G401 (cell line): ENCODE results near the gene AP5Z1. TPM values are rescaled to one million over a fixed set of nuclear protein-coding genes. Genes with fewer than 3 reads are reported as not detected.

Source experiments
- DNase-seq: peaks from one replicate; pipeline ENCODE4 v3.0.0-alpha.2; 2015; ENCODE audit warnings: low spot score
- in situ Hi-C: cut with HindIII; loops from 2 replicates; pipeline ENCODE4 v1.10.0; 2016; ENCODE audit warnings: low sequenced_read_pairs, mixed read lengths
- total RNA-seq: library from RNA; depleted of rRNA; stranded (reverse); fragments of >200 nt; shearing (Covaris generic); gene quantifications from 2 replicates; pipeline ENCODE4 v1.2.3, GENCODE V29; 2014; rRNA removed

AP5Z1 gene, protein sequence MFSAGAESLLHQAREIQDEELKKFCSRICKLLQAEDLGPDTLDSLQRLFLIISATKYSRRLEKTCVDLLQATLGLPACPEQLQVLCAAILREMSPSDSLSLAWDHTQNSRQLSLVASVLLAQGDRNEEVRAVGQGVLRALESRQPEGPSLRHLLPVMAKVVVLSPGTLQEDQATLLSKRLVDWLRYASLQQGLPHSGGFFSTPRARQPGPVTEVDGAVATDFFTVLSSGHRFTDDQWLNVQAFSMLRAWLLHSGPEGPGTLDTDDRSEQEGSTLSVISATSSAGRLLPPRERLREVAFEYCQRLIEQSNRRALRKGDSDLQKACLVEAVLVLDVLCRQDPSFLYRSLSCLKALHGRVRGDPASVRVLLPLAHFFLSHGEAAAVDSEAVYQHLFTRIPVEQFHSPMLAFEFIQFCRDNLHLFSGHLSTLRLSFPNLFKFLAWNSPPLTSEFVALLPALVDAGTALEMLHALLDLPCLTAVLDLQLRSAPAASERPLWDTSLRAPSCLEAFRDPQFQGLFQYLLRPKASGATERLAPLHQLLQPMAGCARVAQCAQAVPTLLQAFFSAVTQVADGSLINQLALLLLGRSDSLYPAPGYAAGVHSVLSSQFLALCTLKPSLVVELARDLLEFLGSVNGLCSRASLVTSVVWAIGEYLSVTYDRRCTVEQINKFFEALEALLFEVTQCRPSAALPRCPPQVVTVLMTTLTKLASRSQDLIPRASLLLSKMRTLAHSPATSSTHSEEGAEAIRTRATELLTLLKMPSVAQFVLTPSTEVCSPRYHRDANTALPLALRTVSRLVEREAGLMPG
- total RNA-seq, result 53.5 and 56.9 TPM in 2 replicates

GRCh38 chr7:4775250-4775847, at the start of gene AP5Z1:
Gene AP5Z1, plus strand, starts transcription at chr7:4775623. Its CDS starts 93 bp downstream, at chr7:4775716.
- in situ Hi-C loops, result no loop called here
- peak; percentile 97 for DNase-seq

DNA sequence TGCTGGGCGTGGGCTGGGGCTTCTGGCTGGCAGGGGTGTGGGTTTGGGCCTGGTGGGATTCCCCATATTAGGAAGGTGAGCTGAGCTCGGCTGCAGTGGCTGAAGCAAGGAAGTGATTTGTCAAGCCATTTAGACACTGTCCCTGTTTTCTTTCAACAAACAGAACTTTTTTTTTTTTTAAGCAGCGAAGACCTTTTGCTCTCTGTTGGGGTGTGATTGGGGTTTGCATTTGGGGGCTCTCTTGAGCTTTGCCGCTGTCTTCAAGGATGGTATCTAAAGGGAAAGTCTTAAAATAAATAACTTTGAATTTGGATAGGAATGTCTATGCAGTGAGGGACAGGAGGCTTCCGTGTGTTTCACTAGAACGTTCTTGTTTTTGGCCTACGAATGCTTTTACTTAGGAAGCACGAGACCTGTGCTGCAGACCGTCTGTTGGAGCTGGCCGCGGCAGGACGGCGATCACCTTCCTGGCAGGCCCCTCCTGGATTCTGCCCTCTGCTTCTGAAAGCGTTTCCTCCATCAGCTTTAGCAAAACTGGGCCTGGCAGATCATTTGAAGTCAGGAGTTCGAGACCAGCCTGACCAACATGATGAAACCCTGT, 49.5 kb upstream of the AP5Z1 start:
- in situ Hi-C loops, result no loop called here
- no peak for DNase-seq

GRCh38 chr7:4726566-4726965, 48.9 kb upstream of the AP5Z1 start:
- no peak for DNase-seq
- in situ Hi-C loops, result no loop called here

GRCh38 chr7:4727914-4728705, 47.3 kb upstream of the AP5Z1 start:
- in situ Hi-C loops, result no loop called here
- no peak for DNase-seq

DNA sequence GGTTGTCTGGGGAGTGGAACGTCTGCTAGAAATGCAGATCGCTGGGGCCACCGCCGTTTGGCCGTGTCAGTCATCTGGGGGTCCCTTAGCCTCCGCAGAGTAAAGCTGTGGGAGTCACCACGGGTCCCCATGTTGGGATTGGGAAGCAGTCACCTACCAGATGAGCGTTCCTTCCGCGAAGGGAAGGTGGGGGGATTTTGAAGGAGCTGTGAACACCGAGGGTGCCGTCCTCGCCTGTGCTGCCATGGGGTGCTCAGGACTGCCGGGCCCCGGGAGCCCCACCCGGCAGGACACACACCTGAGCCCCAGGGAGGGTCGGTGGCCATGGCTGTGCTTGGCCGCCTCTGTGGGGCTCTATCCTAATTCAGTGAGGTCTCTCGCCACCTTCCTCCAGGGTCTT, 46.2 kb upstream of the AP5Z1 start:
- in situ Hi-C loops, result no loop called here
- DNase-seq, result no peak

DNA sequence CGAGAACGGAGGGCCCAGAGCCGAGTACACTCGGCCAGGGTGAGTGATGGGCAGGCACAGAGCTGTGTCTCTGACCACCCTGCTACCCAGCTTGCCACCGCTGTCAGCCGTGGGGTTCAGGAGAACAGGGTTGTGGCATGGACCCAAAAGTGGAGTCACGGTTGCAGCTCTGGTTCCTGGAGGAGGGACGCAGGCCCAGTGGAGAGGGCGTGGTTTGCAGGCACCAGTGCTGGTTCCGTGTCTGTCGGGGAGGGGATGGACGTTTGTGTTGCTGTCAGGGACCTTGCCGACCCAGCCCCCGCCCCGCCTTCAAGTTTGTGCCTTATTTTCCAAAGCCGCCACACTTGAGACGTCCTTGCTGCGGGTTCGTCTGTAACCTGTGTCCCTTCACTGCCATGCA, 45.1 kb upstream of the AP5Z1 start:
- no peak for DNase-seq
- in situ Hi-C loops, result no loop called here

DNA sequence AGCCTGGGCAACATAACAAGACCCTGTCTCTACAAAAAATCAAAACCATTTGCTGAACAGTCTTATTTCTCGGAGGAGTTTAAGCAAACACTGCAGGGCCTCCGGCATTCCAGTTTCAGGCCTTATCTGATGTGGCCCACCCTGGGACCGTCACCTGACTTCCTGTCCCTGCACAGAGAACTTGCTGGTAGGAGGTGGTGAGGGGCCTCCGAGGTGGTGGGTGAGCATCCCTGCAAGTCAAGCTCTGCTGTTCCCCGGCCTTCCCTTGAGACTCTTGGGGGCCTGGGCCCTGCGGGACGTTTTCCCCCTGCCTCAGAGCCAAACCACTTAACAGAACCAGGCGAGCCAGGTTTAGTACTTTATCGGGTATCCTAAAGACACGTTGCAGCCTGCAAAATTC, 44.5 kb upstream of the AP5Z1 start:
- in situ Hi-C loops, result no loop called here
- DNase-seq, result no peak

GRCh38 chr7:4731803-4732202, 43.6 kb upstream of the AP5Z1 start:
- no peak for DNase-seq
- in situ Hi-C loops, result no loop called here

- DNase-seq, result no peak
- in situ Hi-C loops, result no loop called here
Observed at GRCh38 chr7:4733936-4734528, 41.4 kb upstream of the AP5Z1 start.

DNA sequence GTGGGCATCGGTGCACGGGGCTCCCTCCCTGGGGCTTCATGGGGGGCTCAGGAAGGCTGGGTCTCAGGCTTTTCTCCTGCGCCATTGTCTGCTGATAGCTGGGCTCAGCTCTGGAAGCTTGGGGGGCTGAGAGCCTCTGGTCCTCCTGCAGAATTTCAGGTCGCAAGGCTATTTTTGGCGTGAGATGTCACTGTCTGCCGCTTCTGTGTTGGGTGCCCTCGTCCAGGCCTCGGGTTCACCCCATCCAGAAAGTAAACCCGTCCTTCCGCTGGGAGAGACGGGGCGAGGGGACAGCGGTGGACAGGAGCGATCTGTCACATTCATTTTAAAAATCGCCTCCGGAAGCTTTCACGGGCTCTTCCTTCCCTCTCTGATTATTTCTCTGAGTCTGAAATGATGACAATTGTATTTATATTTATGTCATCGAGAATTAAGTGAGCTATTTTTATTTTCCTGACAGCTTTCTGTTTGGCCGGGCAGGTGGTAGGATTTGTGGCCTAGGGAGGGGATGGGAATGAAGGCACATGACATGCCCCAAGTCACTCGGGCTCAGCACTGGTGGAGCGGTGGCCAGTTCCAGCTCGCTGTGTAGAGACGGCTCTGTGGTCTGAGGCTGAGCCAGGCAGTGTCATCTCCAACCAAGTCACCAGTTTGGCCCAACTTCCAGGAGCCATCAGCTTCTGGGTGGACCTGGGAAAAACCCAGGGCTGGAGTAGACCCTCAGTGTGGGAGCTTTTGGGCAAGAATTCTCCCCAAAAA, 40.7 kb upstream of the AP5Z1 start:
- DNase-seq, result no peak
- in situ Hi-C loops, result no loop called here

DNA sequence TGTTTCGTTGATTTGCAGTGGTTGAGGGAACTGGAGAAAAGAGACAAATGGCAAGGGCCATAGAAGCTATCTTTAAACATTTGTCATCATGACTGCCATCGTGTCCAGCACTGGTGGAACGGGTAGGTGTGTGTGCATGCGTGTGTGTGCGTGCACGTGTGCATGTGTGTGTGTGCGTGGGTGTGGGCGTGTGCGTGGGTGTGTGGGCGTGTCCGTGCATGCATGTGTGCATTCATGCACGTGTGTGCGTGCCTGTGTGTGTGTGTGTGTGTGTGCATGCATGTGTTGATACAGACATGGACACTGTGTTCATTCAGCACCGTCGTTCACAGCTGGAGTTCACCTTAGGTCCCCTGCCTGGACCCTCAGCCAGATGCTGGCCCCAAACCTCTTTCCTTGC, 38.1 kb upstream of the AP5Z1 start:
- in situ Hi-C loops, result no loop called here
- no peak for DNase-seq

DNA sequence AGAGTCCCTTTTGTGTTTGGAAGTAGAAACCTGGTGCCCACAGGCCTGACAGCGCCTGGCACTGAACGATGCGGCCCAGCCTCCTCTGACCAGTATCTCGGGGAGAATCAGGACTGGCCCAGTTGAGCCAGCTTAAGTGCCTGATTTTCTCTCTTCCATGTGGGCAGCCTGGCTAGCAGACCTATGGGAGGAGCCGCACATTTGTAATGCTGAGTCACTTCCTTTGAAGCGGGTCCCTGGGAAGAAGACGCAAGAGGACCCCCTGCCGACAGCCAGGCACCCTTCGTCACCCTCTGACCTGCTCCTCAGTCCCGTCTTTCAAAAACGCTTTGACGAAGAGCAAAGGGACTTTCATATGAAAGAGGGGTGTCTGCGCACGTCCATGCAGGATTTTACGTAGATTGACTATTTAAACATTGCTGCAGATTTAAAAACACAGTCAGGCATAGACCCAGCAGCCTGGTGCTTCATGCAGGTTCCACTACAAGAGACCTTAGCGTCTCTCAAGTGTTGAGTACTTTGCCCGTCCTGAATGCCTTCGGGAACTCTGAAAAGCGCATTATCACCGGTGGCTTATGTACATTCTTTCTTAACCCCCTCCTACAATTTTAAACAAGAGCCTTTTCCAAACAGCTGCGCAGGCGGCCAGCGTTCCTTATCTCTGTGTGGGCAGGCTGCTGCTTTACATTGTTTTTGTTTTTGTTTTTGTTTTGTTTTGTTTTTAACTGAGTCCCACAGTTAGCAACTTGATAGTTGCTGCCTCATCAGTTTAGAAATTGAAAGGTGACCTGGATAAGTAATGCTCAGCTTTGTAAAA, 36.5 kb upstream of the AP5Z1 start:
- DNase-seq, result no peak
- in situ Hi-C loops, result no loop called here

DNA sequence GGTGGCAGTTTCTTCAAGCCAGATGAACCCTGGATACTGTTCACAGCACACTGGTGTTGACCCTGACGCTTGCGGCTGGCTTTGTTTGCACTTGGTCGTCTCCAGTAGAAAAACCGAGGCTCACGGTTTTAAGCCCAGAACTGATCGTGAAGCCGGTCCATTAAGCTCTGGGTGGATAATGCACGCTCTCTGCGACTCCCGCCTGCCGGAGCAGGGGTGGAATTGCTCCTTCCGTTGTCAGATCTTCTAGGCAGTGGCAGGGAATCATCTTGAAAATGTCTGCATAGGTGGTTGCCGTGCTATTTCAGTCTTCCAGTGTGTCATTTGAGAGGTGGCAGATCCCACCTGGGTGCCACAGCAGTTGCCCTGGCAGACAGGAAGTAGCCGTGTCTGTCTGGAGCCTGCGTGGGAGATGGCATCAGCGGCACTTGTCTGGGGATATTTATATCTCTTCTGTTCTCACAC, 35.9 kb upstream of the AP5Z1 start:
- in situ Hi-C loops, result no loop called here
- DNase-seq, result peak; percentile 58

DNA sequence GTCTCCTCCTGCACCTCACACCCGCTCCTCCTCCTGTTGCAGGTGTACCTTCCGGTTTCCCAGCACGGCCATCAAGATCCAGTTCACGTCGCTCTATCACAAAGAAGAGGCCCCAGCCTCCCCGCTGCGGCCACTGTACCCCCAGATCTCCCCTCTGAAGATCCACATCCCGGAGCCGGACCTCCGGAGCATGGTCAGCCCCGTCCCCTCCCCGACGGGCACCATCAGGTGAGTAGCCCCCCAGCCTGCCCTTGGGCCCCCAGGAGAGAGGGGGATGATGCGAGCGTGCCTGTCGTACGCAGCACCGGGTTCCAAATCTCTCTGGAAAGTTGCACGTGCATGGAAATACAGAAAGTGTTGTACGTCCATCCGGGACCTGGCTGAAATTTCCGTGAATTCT, 34.6 kb upstream of the AP5Z1 start:
- in situ Hi-C loops, result no loop called here
- no peak for DNase-seq

- DNase-seq, result no peak
- in situ Hi-C loops, result no loop called here
Observed at GRCh38 chr7:4742051-4742573, 33.3 kb upstream of the AP5Z1 start.

GRCh38 chr7:4742852-4743251, 32.6 kb upstream of the AP5Z1 start:
- DNase-seq, result no peak
- in situ Hi-C loops, result no loop called here
